K562 (cell line): Measurements from ENCODE around the gene ANKLE1. TPM values are rescaled to one million over a fixed set of nuclear protein-coding genes. Genes with fewer than 3 reads are reported as not detected.

Source experiments
- ATF6 ChIP-seq: sonication (generic); formaldehyde crosslinking; IDR thresholded peaks from 2 replicates; pipeline ENCODE4 v1.4.0; 2020; ENCODE audit warnings: mild to moderate bottlenecking, missing genetic modification reagents
- BMI1 ChIP-seq: fragments of 150-350 bp; IDR thresholded peaks from 2 replicates; pipeline ENCODE4 v1.6.1; 2014; ENCODE audit warnings: low read length
- CUX1 ChIP-seq: fragments of 200-800 bp; sonication (Bioruptor generic); IDR thresholded peaks from 2 replicates; pipeline ENCODE4 v1.6.1; 2016; ENCODE audit warnings: missing genetic modification characterization, missing compliant biosample characterization
- EZH2 ChIP-seq: IDR thresholded peaks from 2 replicates; pipeline ENCODE4 v1.6.1; 2012; ENCODE audit warnings: low read depth, mild to moderate bottlenecking, inconsistent platforms, low read length, borderline replicate concordance
- KLF13 ChIP-seq: fragments of 450-650 bp; IDR thresholded peaks from 2 replicates; pipeline ENCODE4 v1.6.1; 2016; ENCODE audit warnings: missing genetic modification characterization, low read depth, mild to moderate bottlenecking, missing compliant biosample characterization, moderate library complexity, borderline replicate concordance
- KLF16 ChIP-seq: IDR thresholded peaks from 2 replicates; pipeline ENCODE4 v1.6.1; 2016; ENCODE audit warnings: antibody characterized with exemption
- NCOA1 ChIP-seq: fragments of 450-650 bp; IDR thresholded peaks from 2 replicates; pipeline ENCODE4 v1.6.1; 2016; ENCODE audit warnings: low read depth
- PTRF ChIP-seq: fragments of 450-650 bp; IDR thresholded peaks from 2 replicates; pipeline ENCODE4 v1.6.1; 2016; ENCODE audit warnings: mild to moderate bottlenecking, missing genetic modification characterization, missing compliant biosample characterization
- THAP12 ChIP-seq: fragments of 250-450 bp; sonication (Bioruptor Pico); IDR thresholded peaks from 2 replicates; pipeline ENCODE4 v1.9.0; 2021; ENCODE audit warnings: mild to moderate bottlenecking, inconsistent platforms
- ZNF146 ChIP-seq: IDR thresholded peaks from one replicate; pipeline ENCODE4 v1.6.1; 2018; ENCODE audit warnings: missing compliant biosample characterization; ENCODE audit not compliant: unreplicated experiment
- ZNF639 ChIP-seq, 2 experiments: fragments of 200-800 bp in 1 of 2; sonication (Bioruptor generic) in 1 of 2; sonication (generic) in 1 of 2; formaldehyde crosslinking in 1 of 2; IDR thresholded peaks in 1 of 2; conservative IDR thresholded peaks in 1 of 2; 2 replicates each; pipeline versions ENCODE4 v1.5.0 to v1.6.1; 2016 to 2020; ENCODE audit warnings: missing compliant biosample characterization in 1 of 2, missing genetic modification characterization in 1 of 2, missing genetic modification reagents in 1 of 2
- polyA plus RNA-seq, 8 experiments: library from polyadenylated mRNA; depleted of rRNA in 4 of 8; stranded (reverse) in 5 of 8; unstranded in 3 of 8; fragments of >200 nt; fragmentation: Nextera tagmentation in 2 of 8; fragmentation: Illumina TruSeq in 1 of 8; extraction: Ambion mirVana in 2 of 8; extraction: Trizol in 1 of 8; gene quantifications; 2 replicates each; pipeline versions ENCODE4 v1.2.1 to v1.2.3, GENCODE V29; 2011 to 2014; ENCODE audit warnings: inconsistent platforms in 1 of 8, missing spikeins in 1 of 8
- total RNA-seq, 7 experiments: library from RNA; depleted of rRNA in 6 of 7; stranded (reverse); fragments of >200 nt in 6 of 7; fragmentation: Illumina TruSeq in 2 of 7; extraction: Trizol in 2 of 7; gene quantifications; 2 replicates each; pipeline versions ENCODE4 v1.2.1 to v1.2.3, GENCODE V29; 2011 to 2021; ENCODE audit warnings: low replicate concordance in 1 of 7
- TF ChIP-seq, protein P1 (sequence below): fragments of 150-350 bp; conservative IDR thresholded peaks from 2 replicates; pipeline ENCODE4 v1.6.1; 2014; ENCODE audit warnings: low read length

ANKLE1 gene
- total and polyA plus RNA-seq, 9 of the 15 experiments (the other 6 are each of a cell fraction or from before 2014, with no cell fraction given): 0.63 to 9.2 (median 2.9) TPM

GRCh38 chr19:17292301-17293074, 10.8 kb downstream of the ANKLE1 start (continued):
- no peak for TF ChIP-seq BMI1
- TF ChIP-seq KLF13 (tag): no peak
- TF ChIP-seq EZH2: no peak
- TF ChIP-seq ZNF146 (CRISPR knock-in tag): no peak
- no peak for TF ChIP-seq CUX1 (CRISPR knock-in tag)
- no peak for TF ChIP-seq ZNF639 (CRISPR knock-in tag; conservative IDR thresholded peaks at IDR 0.05 in 1 of 2, IDR thresholded peaks at IDR 0.05 in 1 of 2)
- no peak for TF ChIP-seq KLF16
- 0 out of 2 replicates have a peak, but pooled peaks have one; percentile 49 for TF ChIP-seq NCOA1
- TF ChIP-seq ATF6 (CRISPR knock-in tag): peak; percentile 81; the same call in 1 of the 2 replicates
- peak; percentile 26; the same call in 1 of the 2 replicates for TF ChIP-seq THAP12 (CRISPR knock-in tag)
- TF ChIP-seq, protein P1, sequence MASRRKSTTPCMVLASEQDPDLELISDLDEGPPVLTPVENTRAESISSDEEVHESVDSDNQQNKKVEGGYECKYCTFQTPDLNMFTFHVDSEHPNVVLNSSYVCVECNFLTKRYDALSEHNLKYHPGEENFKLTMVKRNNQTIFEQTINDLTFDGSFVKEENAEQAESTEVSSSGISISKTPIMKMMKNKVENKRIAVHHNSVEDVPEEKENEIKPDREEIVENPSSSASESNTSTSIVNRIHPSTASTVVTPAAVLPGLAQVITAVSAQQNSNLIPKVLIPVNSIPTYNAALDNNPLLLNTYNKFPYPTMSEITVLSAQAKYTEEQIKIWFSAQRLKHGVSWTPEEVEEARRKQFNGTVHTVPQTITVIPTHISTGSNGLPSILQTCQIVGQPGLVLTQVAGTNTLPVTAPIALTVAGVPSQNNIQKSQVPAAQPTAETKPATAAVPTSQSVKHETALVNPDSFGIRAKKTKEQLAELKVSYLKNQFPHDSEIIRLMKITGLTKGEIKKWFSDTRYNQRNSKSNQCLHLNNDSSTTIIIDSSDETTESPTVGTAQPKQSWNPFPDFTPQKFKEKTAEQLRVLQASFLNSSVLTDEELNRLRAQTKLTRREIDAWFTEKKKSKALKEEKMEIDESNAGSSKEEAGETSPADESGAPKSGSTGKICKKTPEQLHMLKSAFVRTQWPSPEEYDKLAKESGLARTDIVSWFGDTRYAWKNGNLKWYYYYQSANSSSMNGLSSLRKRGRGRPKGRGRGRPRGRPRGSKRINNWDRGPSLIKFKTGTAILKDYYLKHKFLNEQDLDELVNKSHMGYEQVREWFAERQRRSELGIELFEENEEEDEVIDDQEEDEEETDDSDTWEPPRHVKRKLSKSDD: 0 out of 2 replicates have a peak, but pooled peaks have one; percentile 27
- no peak for TF ChIP-seq PTRF (tag)
